HL-60/S4 treated with phorbol 12-myristate 13-acetate at 8.2 ng/mL for 4 days and 3 days (cell line): ENCODE data around the gene MOB3C.

Experiments
- in situ Hi-C: fragments of 300-500 bp; cut with MboI; formaldehyde crosslinking; loops from 2 replicates; pipeline ENCODE4 v1.15.0; 2022; ENCODE audit warnings: low sequenced_read_pairs

MOB3C gene

GRCh38 chr1:46639547-46639946, 22.9 kb upstream of the MOB3C start:
- in situ Hi-C loops, result no loop called here

DNA sequence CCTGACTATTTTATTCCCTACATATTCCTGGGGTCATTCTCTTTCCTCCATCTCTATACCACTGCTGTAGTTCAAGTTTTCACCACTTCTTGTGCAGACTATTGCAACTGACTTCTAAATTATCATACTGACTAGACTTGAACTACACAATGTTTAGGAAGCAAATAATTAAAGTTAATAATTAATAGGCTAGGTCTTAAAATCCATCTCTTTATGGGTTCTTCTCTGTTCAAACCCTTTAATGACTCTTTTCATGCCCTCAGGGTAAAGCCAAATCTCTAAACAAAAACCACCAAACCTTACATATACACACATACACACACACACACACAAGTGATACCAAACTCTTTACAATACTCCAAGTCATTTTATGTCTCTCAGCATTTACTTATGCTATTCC, 22.3 kb upstream of the MOB3C start:
- in situ Hi-C loops, result no loop called here

- in situ Hi-C loops, result no loop called here
These were observed 21.0 kb upstream of the MOB3C start for GRCh38 chr1:46637444-46638083.

GRCh38 chr1:46635205-46635604, 18.6 kb upstream of the MOB3C start:
- in situ Hi-C loops, result no loop called here

DNA sequence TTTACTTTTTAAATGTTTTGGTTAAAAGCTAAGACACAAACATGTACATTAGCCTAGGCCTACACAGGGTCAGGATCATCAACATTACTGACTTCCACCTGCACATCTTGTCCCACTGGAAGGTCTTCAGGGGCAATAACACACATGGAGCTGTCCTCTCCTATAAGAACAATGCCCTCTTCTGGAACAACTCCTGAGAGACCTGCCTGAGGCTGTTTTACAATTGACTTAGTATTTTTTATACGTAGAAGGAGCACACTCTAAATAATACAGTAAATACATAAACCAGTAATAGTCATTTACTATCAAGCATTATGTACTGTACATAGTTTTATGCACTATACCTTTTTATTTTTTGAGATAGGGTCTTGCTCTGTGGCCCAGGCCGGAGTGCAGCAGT, 14.1 kb upstream of the MOB3C start:
- in situ Hi-C loops, result no loop called here

GRCh38 chr1:46623743-46624644, 7.4 kb upstream of the MOB3C start:
- in situ Hi-C loops, result no loop called here

DNA sequence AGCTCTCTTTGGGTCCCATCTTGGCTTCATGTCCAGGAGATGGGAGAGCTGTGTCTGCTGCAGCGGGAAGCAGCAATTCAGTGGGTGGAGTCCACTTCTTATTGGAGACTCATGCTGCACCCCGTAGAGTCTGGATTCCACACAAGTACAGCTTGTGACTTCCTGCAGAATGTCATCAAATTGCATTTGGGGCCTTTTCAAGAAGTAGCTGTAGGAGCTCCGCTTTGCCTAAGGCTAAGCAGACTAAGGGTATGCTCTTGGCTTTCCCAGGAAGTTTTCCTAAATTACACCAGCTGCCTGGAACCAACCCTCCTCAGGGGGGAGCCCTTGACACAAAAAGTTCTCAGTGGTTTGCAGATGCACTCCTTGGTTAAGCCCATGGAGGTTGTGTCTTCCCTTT, 5.7 kb upstream of the MOB3C start:
- in situ Hi-C loops, result no loop called here

- in situ Hi-C loops, result no loop called here
These were observed 5.3 kb upstream of the MOB3C start for GRCh38 chr1:46621930-46622329.

GRCh38 chr1:46619656-46620258, 3.1 kb upstream of the MOB3C start:
- in situ Hi-C loops, result no loop called here

- in situ Hi-C loops, result no loop called here
These were observed 2.3 kb upstream of the MOB3C start for GRCh38 chr1:46618754-46619415.

DNA sequence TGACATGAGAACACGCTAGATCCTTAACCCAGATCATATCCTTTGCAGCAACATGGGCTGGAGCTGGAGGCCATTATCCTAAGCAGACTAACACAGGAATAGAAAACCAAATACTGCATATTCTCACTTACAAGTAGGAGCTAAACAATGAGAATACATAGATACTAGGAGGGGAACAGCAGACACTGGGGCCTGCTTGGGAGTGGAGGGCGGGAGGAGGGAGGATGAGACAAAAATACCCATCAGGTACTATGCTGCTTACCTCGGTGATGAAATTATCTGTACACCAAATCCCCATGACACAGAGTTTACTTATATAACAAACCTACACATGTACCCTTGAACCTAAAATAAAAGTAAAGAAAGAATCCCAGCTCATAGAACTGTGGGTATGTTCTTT, 1.2 kb upstream of the MOB3C start:
- in situ Hi-C loops, result no loop called here

DNA sequence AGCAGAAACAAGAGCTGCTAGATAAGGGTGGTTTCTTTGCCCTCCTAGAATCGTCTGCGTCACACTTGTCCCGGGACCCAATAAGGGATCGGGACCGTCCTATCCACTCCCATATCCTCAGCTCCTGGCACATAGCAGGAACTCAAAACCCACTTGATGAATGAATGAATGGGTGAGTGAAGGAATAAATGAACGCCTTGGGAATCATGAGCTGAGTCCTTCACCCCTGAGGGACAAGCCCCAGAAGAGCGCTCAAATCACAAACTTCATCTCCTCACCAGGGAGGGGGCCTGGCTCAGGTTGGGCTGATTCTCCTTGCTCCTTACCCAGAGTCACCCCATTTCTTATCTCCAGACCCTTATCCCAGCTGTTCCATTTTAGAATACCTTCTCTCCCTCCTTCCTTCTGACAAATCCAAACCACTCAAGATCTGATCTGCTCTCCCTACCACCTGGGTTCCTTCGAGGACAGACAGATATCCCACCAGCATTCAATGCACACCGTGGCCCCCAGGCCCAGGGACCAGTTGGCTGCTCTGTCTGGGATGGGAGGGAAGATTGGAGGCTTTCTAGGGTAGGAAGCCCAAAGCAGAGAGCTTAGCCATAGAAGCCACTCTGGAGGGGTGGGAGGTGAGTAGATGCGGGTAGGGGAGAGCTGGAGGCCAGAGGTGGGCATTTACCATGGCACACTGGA, 643 bp upstream of the MOB3C start:
- in situ Hi-C loops, result no loop called here

GRCh38 chr1:46615735-46616134, 876 bp downstream of the MOB3C start:
- in situ Hi-C loops, result no loop called here

GRCh38 chr1:46615088-46615487, 1.5 kb downstream of the MOB3C start:
- in situ Hi-C loops, result no loop called here

DNA sequence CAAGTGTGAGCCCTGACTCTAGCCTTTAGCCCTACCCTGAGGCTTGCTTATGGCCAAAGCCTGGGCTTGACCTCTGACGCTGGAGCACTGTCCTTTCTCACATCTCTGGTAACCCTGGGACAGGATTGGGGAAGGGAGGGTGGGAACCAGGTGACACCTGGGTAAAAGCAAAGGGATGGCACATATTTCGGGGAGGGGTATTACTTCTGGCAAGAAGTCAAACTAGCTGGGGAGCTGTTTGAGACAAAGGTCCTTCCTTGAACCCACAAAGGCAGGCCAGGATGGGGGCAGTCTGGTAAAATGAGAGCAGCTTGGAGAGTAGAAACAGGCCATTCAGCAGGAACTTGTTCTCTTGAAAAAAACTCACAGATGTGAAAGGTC, 2.0 kb downstream of the MOB3C start:
- in situ Hi-C loops, result no loop called here

DNA sequence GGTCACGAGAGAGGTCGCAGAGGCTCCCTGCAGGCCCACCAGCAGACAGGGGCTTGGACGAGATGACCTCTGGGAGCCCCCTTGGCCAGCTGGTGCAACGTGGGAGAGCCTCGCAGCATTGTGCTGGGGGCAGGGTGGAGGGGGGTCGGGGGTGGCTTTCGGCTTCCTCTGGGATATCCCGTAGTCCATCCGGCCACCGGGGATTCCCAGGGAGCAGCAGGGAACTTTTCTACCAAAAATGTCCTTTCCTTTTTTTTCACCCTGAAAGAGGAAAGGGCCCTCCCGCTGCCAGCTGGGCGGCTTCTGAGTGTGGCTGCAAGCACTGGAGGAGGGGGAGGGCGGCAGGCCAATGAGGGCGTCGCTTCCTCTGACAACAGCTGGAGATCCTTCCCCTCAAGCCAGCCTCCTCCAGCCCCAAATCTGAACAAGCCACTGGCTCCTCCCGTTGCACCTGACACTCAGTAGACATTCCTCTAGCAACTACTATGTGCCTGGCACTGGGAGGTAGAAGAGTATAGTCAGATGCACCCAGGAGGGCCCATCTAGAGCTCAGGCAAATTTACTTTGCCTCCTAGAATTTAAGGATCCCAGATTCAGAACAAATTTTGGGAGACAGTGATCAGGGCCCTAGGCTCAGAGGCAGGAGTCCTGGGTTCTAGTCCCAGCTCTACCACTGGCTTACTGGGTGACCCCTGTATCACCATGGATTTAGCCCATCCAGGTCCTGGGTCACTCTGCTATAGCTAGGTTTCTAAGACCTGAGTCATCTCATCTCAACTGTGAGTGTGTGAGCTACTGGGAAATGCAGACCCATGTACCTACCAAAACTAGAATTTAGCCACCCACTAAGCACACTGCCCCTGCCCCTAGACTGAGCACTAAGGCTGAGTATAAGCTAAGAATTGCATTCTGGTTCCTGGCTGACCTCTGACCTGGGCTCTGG, 2.7 kb downstream of the MOB3C start:
- in situ Hi-C loops, result no loop called here

GRCh38 chr1:46612937-46613660, 3.5 kb downstream of the MOB3C start:
- in situ Hi-C loops, result no loop called here

DNA sequence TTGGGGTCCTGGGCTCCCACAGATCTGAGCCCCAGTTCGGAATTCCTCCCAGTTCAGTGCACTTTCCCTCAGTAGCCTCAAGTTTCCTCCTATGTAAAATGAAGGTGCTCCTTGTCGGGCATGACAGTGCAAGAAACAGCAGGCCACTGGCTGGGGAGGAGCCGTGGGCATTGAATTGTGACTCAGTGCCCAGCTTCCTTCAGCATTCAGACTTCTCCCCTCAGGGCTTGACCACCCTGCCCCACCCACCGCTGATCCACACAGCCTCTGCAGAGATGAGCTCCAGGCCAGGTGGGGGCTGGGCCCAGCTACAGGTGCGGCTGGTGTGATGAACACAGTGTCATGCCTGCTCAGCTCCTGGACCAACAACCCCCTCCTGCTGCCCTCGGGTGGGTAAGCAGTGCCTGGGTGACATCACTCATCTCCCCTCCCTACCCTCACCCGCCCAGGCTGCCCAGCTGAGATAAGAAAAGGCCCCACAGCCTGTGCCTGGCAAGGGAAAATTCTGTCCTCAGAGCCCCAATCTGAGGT, 4.9 kb downstream of the MOB3C start:
- in situ Hi-C loops, result no loop called here
